ENCODE data around the gene SLC44A1. TPM values are rescaled to one million over a fixed set of nuclear protein-coding genes. Genes with fewer than 3 reads are reported as not detected.

SLC44A1 gene
- total and polyA plus RNA-seq, 2 of the 13 experiments (the other 11 are each of a cell fraction or from before 2014, with no cell fraction given), result 21.4 to 40.8 TPM

- no peak for TF ChIP-seq STAT6 (CRISPR knock-in tag; IDR thresholded peaks at IDR 0.05; ENCODE audit: borderline replicate concordance)
- TF ChIP-seq CENPT (CRISPR knock-in tag; IDR thresholded peaks at IDR 0.05; ENCODE audit: low read depth), result no peak
- no peak for TF ChIP-seq KLF9 (CRISPR knock-in tag; IDR thresholded peaks at IDR 0.05; ENCODE audit: low read depth)
- TF ChIP-seq SRSF1 (optimal IDR thresholded peaks at IDR 0.05; ENCODE audit: low read depth, low read length), result no peak
- 0 out of 2 replicates have a peak, but pooled peaks have one; percentile 24 for TF ChIP-seq HDAC2 (CRISPR knock-in tag; IDR thresholded peaks at IDR 0.05)
- no peak for TF ChIP-seq DZIP1 (CRISPR knock-in tag; IDR thresholded peaks at IDR 0.05)
- TF ChIP-seq ZNF362 (CRISPR knock-in tag; IDR thresholded peaks at IDR 0.05; ENCODE audit: borderline replicate concordance), result no peak
- no peak; a peak in 1 of 4 replicates for TF ChIP-seq HMGXB4 (CRISPR knock-in tag; IDR thresholded peaks at IDR 0.05; ENCODE audit: borderline replicate concordance in 1 of 2, low read depth in 1 of 2)
- TF ChIP-seq ZNF251 (CRISPR knock-in tag; IDR thresholded peaks at IDR 0.05), result no peak
- TF ChIP-seq PRDM15 (CRISPR knock-in tag; IDR thresholded peaks at IDR 0.05), result no peak
- TF ChIP-seq FOSL1 (CRISPR knock-in tag; IDR thresholded peaks at IDR 0.05; ENCODE audit: borderline replicate concordance), result no peak
- no peak for TF ChIP-seq TARDBP (CRISPR knock-in tag; IDR thresholded peaks at IDR 0.05)
- TF ChIP-seq ATF5 (CRISPR knock-in tag; IDR thresholded peaks at IDR 0.05; ENCODE audit: low read depth), result no peak
- TF ChIP-seq ZNF850 (CRISPR knock-in tag; conservative IDR thresholded peaks at IDR 0.05), result no peak
- TF ChIP-seq ZNF317 (CRISPR knock-in tag; IDR thresholded peaks at IDR 0.05), result no peak
Measured at GRCh38 chr9:105413525-105413924, 169.1 kb downstream of the SLC44A1 start (continued).
